Right lobe of liver (tissue), 4 donors: ENCODE measurements around the gene MRPL16.

Source experiments
- POLR2A ChIP-seq: fragments of 450-650 bp; IDR thresholded peaks from one replicate; pipeline ENCODE4 v1.6.1; 2017; ENCODE audit warnings: antibody characterized with exemption, mild to moderate bottlenecking
- TF ChIP-seq, protein P1 (sequence below), 4 donors: fragments of 200-600 bp in 3 of 4; fragments of 450-650 bp in 1 of 4; IDR thresholded peaks; one replicate each; pipeline versions ENCODE4 v1.5.1 to v1.8.0; 2016 to 2022; ENCODE audit warnings: antibody characterized with exemption in 4 of 4, mild to moderate bottlenecking in 2 of 4
- donor health status: DM: no; HTN: no; CAD: no.
- donor health status: DM: no; HTN: no; CAD: no.
- donor health status: DM: no; HTN: yes; CAD: no.

DNA sequence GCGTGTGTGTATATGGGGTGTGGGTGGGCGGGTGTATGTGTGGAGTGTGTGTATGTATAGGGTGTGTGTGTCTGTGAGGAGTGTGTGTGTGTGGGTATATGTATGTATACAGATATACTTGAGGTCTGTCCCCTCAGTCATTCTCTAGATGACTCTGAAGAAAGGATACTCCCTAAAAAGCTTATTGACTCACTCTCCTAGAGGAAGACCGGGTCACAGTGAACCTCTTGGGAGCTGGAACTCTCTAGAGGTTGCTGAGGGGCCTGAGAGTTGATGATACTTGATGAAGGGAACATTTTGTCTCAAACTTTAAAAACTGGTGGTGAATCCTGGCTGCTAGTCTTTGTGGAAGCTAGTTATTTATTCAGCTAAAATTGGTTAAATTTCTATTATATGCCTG lies 40.3 kb downstream of the MRPL16 start:
- TF ChIP-seq, protein P1, sequence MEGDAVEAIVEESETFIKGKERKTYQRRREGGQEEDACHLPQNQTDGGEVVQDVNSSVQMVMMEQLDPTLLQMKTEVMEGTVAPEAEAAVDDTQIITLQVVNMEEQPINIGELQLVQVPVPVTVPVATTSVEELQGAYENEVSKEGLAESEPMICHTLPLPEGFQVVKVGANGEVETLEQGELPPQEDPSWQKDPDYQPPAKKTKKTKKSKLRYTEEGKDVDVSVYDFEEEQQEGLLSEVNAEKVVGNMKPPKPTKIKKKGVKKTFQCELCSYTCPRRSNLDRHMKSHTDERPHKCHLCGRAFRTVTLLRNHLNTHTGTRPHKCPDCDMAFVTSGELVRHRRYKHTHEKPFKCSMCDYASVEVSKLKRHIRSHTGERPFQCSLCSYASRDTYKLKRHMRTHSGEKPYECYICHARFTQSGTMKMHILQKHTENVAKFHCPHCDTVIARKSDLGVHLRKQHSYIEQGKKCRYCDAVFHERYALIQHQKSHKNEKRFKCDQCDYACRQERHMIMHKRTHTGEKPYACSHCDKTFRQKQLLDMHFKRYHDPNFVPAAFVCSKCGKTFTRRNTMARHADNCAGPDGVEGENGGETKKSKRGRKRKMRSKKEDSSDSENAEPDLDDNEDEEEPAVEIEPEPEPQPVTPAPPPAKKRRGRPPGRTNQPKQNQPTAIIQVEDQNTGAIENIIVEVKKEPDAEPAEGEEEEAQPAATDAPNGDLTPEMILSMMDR (IDR thresholded peaks at IDR 0.05): no peak
- TF ChIP-seq POLR2A: no peak
